HG02852 (cell line): ENCODE data around the gene CRTC3.

ENCODE experiments used
- ATAC-seq: cut with Tn5 transposase; IDR thresholded peaks from one replicate; pipeline ENCODE4 v1.9.1; 2021; ENCODE audit warnings: mild to moderate bottlenecking, moderate library complexity; ENCODE audit not compliant: unreplicated experiment

Gene CRTC3

GRCh38 chr15:90519688-90520087, 10.0 kb upstream of the CRTC3 start:
- ATAC-seq = no peak

GRCh38 chr15:90520365-90520764, 9.4 kb upstream of the CRTC3 start:
- no peak for ATAC-seq

GRCh38 chr15:90523373-90523772, 6.3 kb upstream of the CRTC3 start:
- ATAC-seq = no peak

- peak; percentile 64 for ATAC-seq
Observed at GRCh38 chr15:90524018-90524803, 5.5 kb upstream of the CRTC3 start.

GRCh38 chr15:90529011-90529370, 732 bp upstream of the CRTC3 start:
- no peak for ATAC-seq

- peak; percentile 37 for ATAC-seq
Observed at GRCh38 chr15:90530250-90531051, 728 bp downstream of the CRTC3 start.

- ATAC-seq = no peak
Observed at GRCh38 chr15:90531147-90531546, 1.4 kb downstream of the CRTC3 start.

- ATAC-seq = no peak
Observed at GRCh38 chr15:90535254-90535653, 5.5 kb downstream of the CRTC3 start.

GRCh38 chr15:90539789-90540188, 10.1 kb downstream of the CRTC3 start:
- ATAC-seq = no peak

- no peak for ATAC-seq
Observed at GRCh38 chr15:90540768-90541167, 11.0 kb downstream of the CRTC3 start.

- no peak for ATAC-seq
Observed at GRCh38 chr15:90545095-90545494, 15.4 kb downstream of the CRTC3 start.

- ATAC-seq = no peak
Observed at GRCh38 chr15:90547540-90547939, 17.8 kb downstream of the CRTC3 start.

- no peak for ATAC-seq
Observed at GRCh38 chr15:90550919-90551318, 21.2 kb downstream of the CRTC3 start.

GRCh38 chr15:90552162-90552928, 22.6 kb downstream of the CRTC3 start:
- ATAC-seq = no peak

- no peak for ATAC-seq
Observed at GRCh38 chr15:90552929-90553211, 23.1 kb downstream of the CRTC3 start.

GRCh38 chr15:90553248-90553745, 23.6 kb downstream of the CRTC3 start:
- no peak for ATAC-seq

GRCh38 chr15:90557186-90558084, 27.7 kb downstream of the CRTC3 start:
- no peak for ATAC-seq

- no peak for ATAC-seq
Observed at GRCh38 chr15:90558171-90558573, 28.4 kb downstream of the CRTC3 start.

GRCh38 chr15:90559119-90559518, 29.4 kb downstream of the CRTC3 start:
- ATAC-seq = no peak

GRCh38 chr15:90560229-90560776, 30.6 kb downstream of the CRTC3 start:
- no peak for ATAC-seq
